Nephron (organoid): ENCODE measurements around the gene SPATA16.

ENCODE experiments used
- H3K27ac Mint-ChIP-seq, 3 experiments: 2 replicates each; pipeline ENCODE4 v1.8.0; 2020; ENCODE audit warnings: mixed read lengths in 3 of 3, mild to moderate bottlenecking in 2 of 3, moderate library complexity in 1 of 3
- H3K27me3 Mint-ChIP-seq: 2 replicates; pipeline ENCODE4 v1.8.0; 2021; ENCODE audit warnings: low read depth, mild to moderate bottlenecking, moderate library complexity, mixed read lengths
- H3K36me3 Mint-ChIP-seq: 2 replicates; pipeline ENCODE4 v1.8.0; 2020; ENCODE audit warnings: low read depth, mixed read lengths
- H3K4me1 Mint-ChIP-seq: 2 replicates; pipeline ENCODE4 v1.8.0; 2020; ENCODE audit warnings: mixed read lengths
- H3K4me3 Mint-ChIP-seq, 3 experiments: 2 replicates each; pipeline ENCODE4 v1.8.0; 2020; ENCODE audit warnings: mild to moderate bottlenecking in 3 of 3, mixed read lengths in 3 of 3, moderate library complexity in 2 of 3
- H3K9me3 Mint-ChIP-seq: 2 replicates; pipeline ENCODE4 v1.8.0; 2020; ENCODE audit warnings: mixed read lengths
- TF ChIP-seq, protein P1 (sequence below), 3 experiments: fragments of 200-600 bp; sonication (generic); IDR thresholded peaks; one replicate each; pipeline ENCODE4 v1.5.0; 2021; ENCODE audit warnings: antibody characterized with exemption in 3 of 3; ENCODE audit not compliant: unreplicated experiment in 3 of 3

The SPATA16 gene

DNA sequence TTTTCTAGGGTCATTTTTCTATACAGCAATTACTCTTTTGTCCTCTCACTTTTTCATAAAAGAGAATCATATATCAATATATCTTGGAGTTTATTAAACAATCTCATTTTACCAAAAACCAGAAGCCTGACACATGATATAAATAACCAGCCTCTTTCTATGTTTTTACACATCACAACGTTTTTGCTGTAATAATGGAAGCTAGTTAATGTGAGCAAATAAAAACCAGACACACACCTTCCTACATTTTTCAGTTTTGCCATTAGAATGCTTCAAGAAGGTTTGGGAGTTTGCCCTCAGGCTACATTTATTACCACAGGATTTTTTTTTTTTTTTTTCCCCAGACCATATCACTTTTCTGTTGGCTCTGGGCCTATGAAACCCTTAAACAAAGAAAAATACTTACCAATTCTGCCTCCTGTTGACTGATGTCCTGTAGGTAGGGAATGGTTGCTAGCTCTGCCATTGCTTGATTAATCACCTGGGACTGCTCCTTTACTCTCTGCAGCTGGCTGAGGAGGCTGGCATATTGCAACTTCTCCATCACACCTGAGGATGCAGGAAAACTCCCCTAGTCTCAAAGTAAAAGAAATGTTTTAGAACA, 225.0 kb downstream of the SPATA16 start:
- no peak overlapping the region for H3K4me3 Mint-ChIP-seq
- TF ChIP-seq, protein P1, sequence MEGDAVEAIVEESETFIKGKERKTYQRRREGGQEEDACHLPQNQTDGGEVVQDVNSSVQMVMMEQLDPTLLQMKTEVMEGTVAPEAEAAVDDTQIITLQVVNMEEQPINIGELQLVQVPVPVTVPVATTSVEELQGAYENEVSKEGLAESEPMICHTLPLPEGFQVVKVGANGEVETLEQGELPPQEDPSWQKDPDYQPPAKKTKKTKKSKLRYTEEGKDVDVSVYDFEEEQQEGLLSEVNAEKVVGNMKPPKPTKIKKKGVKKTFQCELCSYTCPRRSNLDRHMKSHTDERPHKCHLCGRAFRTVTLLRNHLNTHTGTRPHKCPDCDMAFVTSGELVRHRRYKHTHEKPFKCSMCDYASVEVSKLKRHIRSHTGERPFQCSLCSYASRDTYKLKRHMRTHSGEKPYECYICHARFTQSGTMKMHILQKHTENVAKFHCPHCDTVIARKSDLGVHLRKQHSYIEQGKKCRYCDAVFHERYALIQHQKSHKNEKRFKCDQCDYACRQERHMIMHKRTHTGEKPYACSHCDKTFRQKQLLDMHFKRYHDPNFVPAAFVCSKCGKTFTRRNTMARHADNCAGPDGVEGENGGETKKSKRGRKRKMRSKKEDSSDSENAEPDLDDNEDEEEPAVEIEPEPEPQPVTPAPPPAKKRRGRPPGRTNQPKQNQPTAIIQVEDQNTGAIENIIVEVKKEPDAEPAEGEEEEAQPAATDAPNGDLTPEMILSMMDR (IDR thresholded peaks at IDR 0.05; ENCODE audit: unreplicated experiment in 3 of 3), result no peak
- no peak overlapping the region for H3K27ac Mint-ChIP-seq
- H3K4me1 Mint-ChIP-seq, result peaks cover 29% of the 10 kb centered on the region
- no peaks in the 10 kb centered on the region for H3K36me3 Mint-ChIP-seq
- no peaks in the 10 kb centered on the region for H3K9me3 Mint-ChIP-seq
- H3K27me3 Mint-ChIP-seq, result no peaks in the 10 kb centered on the region

GRCh38 chr3:172914854-172915253, 226.2 kb downstream of the SPATA16 start:
- Mint-ChIP-seq H3K27me3 (no peaks in the 10 kb centered on the region), H3K4me1 (peaks cover 29% of the 10 kb centered on the region), H3K36me3 (no peaks in the 10 kb centered on the region), H3K9me3 (no peaks in the 10 kb centered on the region), H3K4me3 (no peak overlapping the region), H3K27ac (peak overlapping the region in 2 of 3 experiments; percentile 26 to 65)
- TF ChIP-seq, protein P1 (IDR thresholded peaks at IDR 0.05; ENCODE audit: unreplicated experiment in 3 of 3), result no peak

- Mint-ChIP-seq H3K4me1 (peaks cover 29% of the 10 kb centered on the region), H3K27me3 (no peaks in the 10 kb centered on the region), H3K36me3 (no peaks in the 10 kb centered on the region), H3K9me3 (no peaks in the 10 kb centered on the region), H3K4me3 (no peak overlapping the region), H3K27ac (no peak overlapping the region)
- TF ChIP-seq, protein P1 (IDR thresholded peaks at IDR 0.05; ENCODE audit: unreplicated experiment in 3 of 3), result no peak
These were observed 227.0 kb downstream of the SPATA16 start for GRCh38 chr3:172913911-172914655.

DNA sequence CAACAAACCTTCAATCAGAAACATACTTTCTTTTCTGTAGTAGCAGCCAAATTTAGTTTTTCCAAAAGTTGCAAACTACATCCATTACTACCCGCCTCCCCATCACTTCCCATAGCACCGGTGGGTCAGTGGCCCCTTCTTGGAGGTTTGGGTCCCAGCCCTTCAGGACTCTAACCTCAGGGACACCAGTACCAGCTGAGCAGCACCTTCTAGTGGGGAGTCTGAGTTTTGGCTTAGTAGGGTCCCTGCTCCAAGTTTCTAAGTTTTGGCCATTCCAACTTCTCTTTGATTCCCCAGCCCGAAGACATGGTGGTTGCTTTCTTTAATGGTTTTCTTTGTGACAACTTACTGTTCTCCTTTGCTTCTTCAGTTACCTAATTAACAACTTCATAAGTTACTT, 229.9 kb downstream of the SPATA16 start:
- no peaks in the 10 kb centered on the region for H3K36me3 Mint-ChIP-seq
- TF ChIP-seq, protein P1 (IDR thresholded peaks at IDR 0.05; ENCODE audit: unreplicated experiment in 3 of 3), result no peak
- H3K4me1 Mint-ChIP-seq, result peaks cover 7% of the 10 kb centered on the region
- H3K9me3 Mint-ChIP-seq, result no peaks in the 10 kb centered on the region
- no peak overlapping the region for H3K27ac Mint-ChIP-seq
- no peaks in the 10 kb centered on the region for H3K27me3 Mint-ChIP-seq
- H3K4me3 Mint-ChIP-seq, result no peak overlapping the region

DNA sequence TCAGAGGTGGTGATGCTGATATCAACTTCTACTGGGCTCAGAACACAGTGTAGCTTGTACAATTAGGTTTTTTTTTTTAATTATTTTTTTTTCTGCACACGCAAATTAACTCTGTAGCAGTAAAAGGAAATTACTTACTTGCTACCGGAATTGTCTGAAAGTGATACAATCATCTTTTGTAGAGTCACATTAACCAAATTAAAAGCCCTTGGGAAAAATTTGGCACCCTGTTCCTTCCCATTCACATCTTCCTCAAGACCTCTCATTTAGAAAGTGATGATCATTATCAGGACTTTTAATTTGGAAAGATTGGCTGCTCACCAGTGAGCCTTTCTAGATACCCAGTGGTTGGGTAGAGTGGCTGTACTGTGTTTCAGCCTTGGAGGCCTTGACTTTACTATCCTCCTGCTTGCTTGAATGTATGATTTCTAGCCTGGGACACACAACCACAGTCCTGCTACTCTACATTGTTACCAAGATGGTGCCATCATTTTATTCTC, 232.2 kb downstream of the SPATA16 start:
- H3K36me3 Mint-ChIP-seq, result no peaks in the 10 kb centered on the region
- no peak overlapping the region for H3K27ac Mint-ChIP-seq
- TF ChIP-seq, protein P1 (IDR thresholded peaks at IDR 0.05; ENCODE audit: unreplicated experiment in 3 of 3), result no peak
- H3K9me3 Mint-ChIP-seq, result no peaks in the 10 kb centered on the region
- peaks cover 5% of the 10 kb centered on the region for H3K4me1 Mint-ChIP-seq
- H3K27me3 Mint-ChIP-seq, result no peaks in the 10 kb centered on the region
- H3K4me3 Mint-ChIP-seq, result no peak overlapping the region
